HCT116 (cell line): ENCODE measurements around the gene TBX20. TPM values are rescaled to one million over a fixed set of nuclear protein-coding genes. Genes with fewer than 3 reads are reported as not detected.

Experiments used
- ATAC-seq: fragments of 200-7000 bp; cut with Tn5 transposase; 2 replicates; pipeline ENCODE4 v1.9.1; 2020; ENCODE audit warnings: mild to moderate bottlenecking, moderate library complexity
- BruUV-seq: library from RNA; stranded (reverse); fragments of 400-500 nt; replicated peaks from 2 replicates; lab custom pipeline; 2021; lab: Mats Ljungman, UMichigan
- CTCF ChIA-PET: fragments of 300-600 bp; sonication (Branson Sonifier 250); formaldehyde crosslinking; loops from one replicate; lab custom pipeline; 2021; ENCODE audit warnings: antibody characterized with exemption; lab: Charles Lee
- POLR2A ChIA-PET: fragments of 300-600, 350-600 bp; sonication (Branson Sonifier 250); formaldehyde crosslinking; loops from one replicate; lab custom pipeline; 2021; ENCODE audit warnings: antibody characterized with exemption; lab: Charles Lee
- RAD21 ChIA-PET, 2 experiments: fragments of 300-600 bp; sonication (Branson Sonifier 250); formaldehyde crosslinking; loops; one replicate each; lab custom pipeline; 2023; ENCODE audit warnings: low total read pairs in 2 of 2; ENCODE audit not compliant: uncharacterized antibody in 2 of 2, unreplicated experiment in 2 of 2, low non-redundant PET in 1 of 2; lab: Charles Lee
- DNase-seq: peaks from one replicate; pipeline ENCODE4 v3.0.0-alpha.2; 2010; ENCODE audit warnings: low read depth, low spot score
- H2AFZ ChIP-seq: fragments of 200-600 bp; shearing (Covaris generic), sonication (generic); 2 replicates; pipeline ENCODE4 v1.6.1; 2017; ENCODE audit warnings: low read depth, mixed run types, mixed read lengths, antibody characterized with exemption, low read length; ENCODE audit not compliant: poor library complexity, severe bottlenecking
- H3K27ac ChIP-seq: 2 replicates; pipeline ENCODE4 v1.5.1; 2012; ENCODE audit warnings: low read depth, low read length
- H3K27me3 ChIP-seq: fragments of 200-600 bp; sonication (generic); 2 replicates; pipeline ENCODE4 v1.6.1; 2016; ENCODE audit warnings: mixed run types, low read length, mixed read lengths; ENCODE audit not compliant: insufficient read depth
- H3K36me3 ChIP-seq, 2 experiments: fragments of 200-500 bp in 1 of 2; fragments of 200-600 bp in 1 of 2; sonication (Bioruptor generic) in 1 of 2; sonication (generic) in 1 of 2; 2 replicates each; pipeline versions ENCODE4 v1.5.1 to v1.6.1; 2014 to 2016; ENCODE audit warnings: low read length in 2 of 2, inconsistent platforms in 1 of 2, mixed read lengths in 1 of 2, mixed run types in 1 of 2; ENCODE audit not compliant: insufficient read depth in 2 of 2, control insufficient read depth in 1 of 2
- H3K4me1 ChIP-seq, 2 experiments: fragments of 200-600 bp in 1 of 2; sonication (generic) in 1 of 2; 2 replicates each; pipeline versions ENCODE4 v1.5.1 to v1.6.1; 2012 to 2017; ENCODE audit warnings: low read length in 2 of 2, inconsistent platforms in 1 of 2, mild to moderate bottlenecking in 1 of 2, mixed read lengths in 1 of 2, mixed run types in 1 of 2, moderate library complexity in 1 of 2; ENCODE audit not compliant: insufficient read depth in 2 of 2, control insufficient read depth in 1 of 2
- H3K4me2 ChIP-seq: fragments of 200-600 bp; sonication (generic); 2 replicates; pipeline ENCODE4 v1.6.1; 2017; ENCODE audit warnings: mixed run types, low read length, mixed read lengths
- H3K4me3 ChIP-seq, 2 experiments: fragments of 200-600 bp in 1 of 2; sonication (generic) in 1 of 2; replicated peaks in 1 of 2; 2 replicates each; pipeline ENCODE4 v1.5.1; 2011 to 2016; ENCODE audit warnings: low read length in 2 of 2, control low read depth in 1 of 2, low read depth in 1 of 2, mild to moderate bottlenecking in 1 of 2, mixed read lengths in 1 of 2, mixed run types in 1 of 2
- H3K79me2 ChIP-seq: fragments of 200-600 bp; sonication (generic); 2 replicates; pipeline ENCODE4 v1.6.1; 2017; ENCODE audit warnings: mild to moderate bottlenecking, mixed run types, low read length, moderate library complexity, mixed read lengths; ENCODE audit not compliant: insufficient read depth
- H3K9ac ChIP-seq: fragments of 200-600 bp; sonication (generic); 2 replicates; pipeline ENCODE4 v1.6.1; 2016; ENCODE audit warnings: low read length, mixed read lengths
- H3K9me2 ChIP-seq: fragments of 200-600 bp; sonication (generic), shearing (Covaris generic); 2 replicates; pipeline ENCODE4 v1.6.1; 2017; ENCODE audit warnings: mixed run types, mild to moderate bottlenecking, moderate library complexity; ENCODE audit not compliant: insufficient read depth
- H3K9me3 ChIP-seq, 2 experiments: fragments of 200-500 bp in 1 of 2; fragments of 200-600 bp in 1 of 2; sonication (Bioruptor generic) in 1 of 2; sonication (generic) in 1 of 2; 2 replicates each; pipeline ENCODE4 v1.6.1; 2014 to 2017; ENCODE audit warnings: low read length in 2 of 2, mixed read lengths in 2 of 2, inconsistent platforms in 1 of 2, low read depth in 1 of 2, mild to moderate bottlenecking in 1 of 2, mixed run types in 1 of 2, moderate library complexity in 1 of 2; ENCODE audit not compliant: control insufficient read depth in 1 of 2, insufficient read depth in 1 of 2
- H4K20me1 ChIP-seq: fragments of 200-600 bp; sonication (generic), shearing (Covaris generic); 2 replicates; pipeline ENCODE4 v1.6.1; 2017; ENCODE audit warnings: mixed run types, mild to moderate bottlenecking, moderate library complexity; ENCODE audit not compliant: insufficient read depth
- CBX3 ChIP-seq: IDR thresholded peaks from 2 replicates; pipeline ENCODE4 v1.6.1; 2012; ENCODE audit warnings: low read depth
- CEBPB ChIP-seq: IDR thresholded peaks from 2 replicates; pipeline ENCODE4 v1.6.1; 2012; ENCODE audit warnings: low read depth
- EGR1 ChIP-seq: IDR thresholded peaks from 2 replicates; pipeline ENCODE4 v1.6.1; 2012; ENCODE audit warnings: low read depth
- ELF1 ChIP-seq: IDR thresholded peaks from 2 replicates; pipeline ENCODE4 v1.6.1; 2012; ENCODE audit warnings: low read depth, borderline replicate concordance
- EZH2 ChIP-seq: fragments of 200-600 bp; sonication (generic); IDR thresholded peaks from 2 replicates; pipeline ENCODE4 v1.6.1; 2017; ENCODE audit warnings: antibody characterized with exemption, mixed run types
- EZH2phosphoT487 ChIP-seq: fragments of 200-600 bp; IDR thresholded peaks from 2 replicates; pipeline ENCODE4 v1.6.1; 2018; ENCODE audit warnings: antibody characterized with exemption, borderline replicate concordance
- FOSL1 ChIP-seq: IDR thresholded peaks from 2 replicates; pipeline ENCODE4 v1.6.1; 2012; ENCODE audit warnings: low read depth
- JUND ChIP-seq: IDR thresholded peaks from 2 replicates; pipeline ENCODE4 v1.6.1; 2012
- POLR2A ChIP-seq: IDR thresholded peaks from 2 replicates; pipeline ENCODE4 v1.7.0; 2011; ENCODE audit warnings: borderline replicate concordance; ENCODE audit not compliant: insufficient read depth, insufficient read length; ENCODE audit errors: extremely low read depth
- POLR2AphosphoS5 ChIP-seq: IDR thresholded peaks from 2 replicates; pipeline ENCODE4 v1.6.1; 2011; ENCODE audit warnings: mild to moderate bottlenecking, low read depth, low read length, moderate library complexity
- RAD21 ChIP-seq: IDR thresholded peaks from 2 replicates; pipeline ENCODE4 v1.6.1; 2012; ENCODE audit warnings: low read depth, mild to moderate bottlenecking
- SIN3A ChIP-seq: IDR thresholded peaks from 2 replicates; pipeline ENCODE4 v1.6.1; 2012; ENCODE audit warnings: low read depth
- SP1 ChIP-seq: IDR thresholded peaks from 2 replicates; pipeline ENCODE4 v1.6.1; 2012; ENCODE audit warnings: low read depth
- TCF7L2 ChIP-seq: IDR thresholded peaks from 2 replicates; pipeline ENCODE4 v1.7.0; 2011; ENCODE audit warnings: borderline replicate concordance, inconsistent platforms; ENCODE audit not compliant: insufficient read depth, insufficient read length; ENCODE audit errors: extremely low read depth
- YY1 ChIP-seq: IDR thresholded peaks from 2 replicates; pipeline ENCODE4 v1.6.1; 2011; ENCODE audit warnings: low read length, low read depth, moderate library complexity, mild to moderate bottlenecking; ENCODE audit not compliant: insufficient replicate concordance; ENCODE audit errors: extremely low read depth
- ZFX ChIP-seq: fragments of 450-650 bp; IDR thresholded peaks from 2 replicates; pipeline ENCODE4 v1.6.1; 2017
- ZNF274 ChIP-seq: fragments of 200-500 bp; sonication (Bioruptor generic); IDR thresholded peaks from 2 replicates; pipeline ENCODE4 v1.6.1; 2014; ENCODE audit warnings: mild to moderate bottlenecking, low read depth, low read length, inconsistent platforms
- intact Hi-C: fragments of 100-400 bp; cut with micrococcal nuclease; formaldehyde crosslinking; loops from 2 replicates; pipeline ENCODE4 v1.10.0; 2022
- total RNA-seq: library from RNA; stranded (reverse); gene quantifications from one replicate; pipeline ENCODE4 v1.2.1, GENCODE V29; 2021; ENCODE audit not compliant: unreplicated experiment
- TF ChIP-seq, protein P1 (sequence below): IDR thresholded peaks from 2 replicates; pipeline ENCODE4 v1.6.1; 2012; ENCODE audit warnings: low read depth
- TF ChIP-seq, protein P2 (sequence below): IDR thresholded peaks from 2 replicates; pipeline ENCODE4 v1.6.1; 2012
- TF ChIP-seq, protein P3 (sequence below), 3 experiments: fragments of 200-600 bp in 1 of 3; sonication (generic) in 1 of 3; IDR thresholded peaks in 2 of 3; conservative IDR thresholded peaks in 1 of 3; 2 replicates each; pipeline ENCODE4 v1.5.1; 2012 to 2017; ENCODE audit warnings: low read depth in 2 of 3, low read length in 2 of 3, antibody characterized with exemption in 1 of 3, borderline replicate concordance in 1 of 3, control low read depth in 1 of 3, mild to moderate bottlenecking in 1 of 3, mixed read lengths in 1 of 3, mixed run types in 1 of 3, moderate library complexity in 1 of 3; ENCODE audit not compliant: insufficient read depth in 1 of 3

Gene TBX20
- total RNA-seq, 1 experiment from 2014 or later, result not detected

DNA sequence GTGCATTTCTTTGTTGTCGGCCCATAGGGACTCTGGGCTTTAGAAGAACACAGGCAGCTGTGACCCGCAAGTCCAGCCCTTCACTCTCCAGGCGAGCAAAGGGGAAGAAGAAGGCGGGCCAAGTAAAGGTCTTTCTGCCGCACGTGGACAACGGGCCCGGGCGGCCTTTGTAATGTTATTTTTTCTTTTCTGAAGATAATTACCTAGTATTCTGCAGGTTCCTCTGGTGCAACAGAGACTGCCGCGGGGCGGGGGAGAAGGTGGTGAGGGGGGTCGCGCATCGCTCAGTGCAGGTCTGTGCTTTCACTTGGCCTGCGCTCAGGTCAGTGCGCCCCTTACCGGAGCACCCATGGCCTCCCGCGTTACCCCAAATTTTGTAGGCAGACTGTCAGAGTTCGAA, 7.1 kb upstream of the TBX20 start:
- H3K9ac ChIP-seq, result no peak overlapping the region
- H2AFZ ChIP-seq, result no peak overlapping the region
- no TSS peak for BruUV-seq
- H3K27me3 ChIP-seq, result no peaks in the 10 kb centered on the region
- intact Hi-C loops, result no loop called here
- no peaks in the 10 kb centered on the region for H3K36me3 ChIP-seq
- ChIA-PET POLR2A (no interaction called here), CTCF (no interaction called here), RAD21 (no interaction called here)
- H4K20me1 ChIP-seq, result no peaks in the 10 kb centered on the region
- H3K27ac ChIP-seq, result no peak overlapping the region
- no peaks in the 10 kb centered on the region for H3K9me2 ChIP-seq
- no peak for TF ChIP-seq FOSL1
- no peak for TF ChIP-seq RAD21
- TF ChIP-seq EGR1, result no peak
- TF ChIP-seq EZH2phosphoT487, result no peak
- TF ChIP-seq JUND, result no peak
- TF ChIP-seq, protein P1, sequence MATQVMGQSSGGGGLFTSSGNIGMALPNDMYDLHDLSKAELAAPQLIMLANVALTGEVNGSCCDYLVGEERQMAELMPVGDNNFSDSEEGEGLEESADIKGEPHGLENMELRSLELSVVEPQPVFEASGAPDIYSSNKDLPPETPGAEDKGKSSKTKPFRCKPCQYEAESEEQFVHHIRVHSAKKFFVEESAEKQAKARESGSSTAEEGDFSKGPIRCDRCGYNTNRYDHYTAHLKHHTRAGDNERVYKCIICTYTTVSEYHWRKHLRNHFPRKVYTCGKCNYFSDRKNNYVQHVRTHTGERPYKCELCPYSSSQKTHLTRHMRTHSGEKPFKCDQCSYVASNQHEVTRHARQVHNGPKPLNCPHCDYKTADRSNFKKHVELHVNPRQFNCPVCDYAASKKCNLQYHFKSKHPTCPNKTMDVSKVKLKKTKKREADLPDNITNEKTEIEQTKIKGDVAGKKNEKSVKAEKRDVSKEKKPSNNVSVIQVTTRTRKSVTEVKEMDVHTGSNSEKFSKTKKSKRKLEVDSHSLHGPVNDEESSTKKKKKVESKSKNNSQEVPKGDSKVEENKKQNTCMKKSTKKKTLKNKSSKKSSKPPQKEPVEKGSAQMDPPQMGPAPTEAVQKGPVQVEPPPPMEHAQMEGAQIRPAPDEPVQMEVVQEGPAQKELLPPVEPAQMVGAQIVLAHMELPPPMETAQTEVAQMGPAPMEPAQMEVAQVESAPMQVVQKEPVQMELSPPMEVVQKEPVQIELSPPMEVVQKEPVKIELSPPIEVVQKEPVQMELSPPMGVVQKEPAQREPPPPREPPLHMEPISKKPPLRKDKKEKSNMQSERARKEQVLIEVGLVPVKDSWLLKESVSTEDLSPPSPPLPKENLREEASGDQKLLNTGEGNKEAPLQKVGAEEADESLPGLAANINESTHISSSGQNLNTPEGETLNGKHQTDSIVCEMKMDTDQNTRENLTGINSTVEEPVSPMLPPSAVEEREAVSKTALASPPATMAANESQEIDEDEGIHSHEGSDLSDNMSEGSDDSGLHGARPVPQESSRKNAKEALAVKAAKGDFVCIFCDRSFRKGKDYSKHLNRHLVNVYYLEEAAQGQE, result no peak
- TF ChIP-seq POLR2A, result no peak
- no peak for TF ChIP-seq CEBPB
- TF ChIP-seq, protein P2, sequence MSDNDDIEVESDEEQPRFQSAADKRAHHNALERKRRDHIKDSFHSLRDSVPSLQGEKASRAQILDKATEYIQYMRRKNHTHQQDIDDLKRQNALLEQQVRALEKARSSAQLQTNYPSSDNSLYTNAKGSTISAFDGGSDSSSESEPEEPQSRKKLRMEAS, result no peak
- no peak for TF ChIP-seq POLR2AphosphoS5
- TF ChIP-seq ZFX, result no peak
- no peak for TF ChIP-seq SIN3A
- no peak for TF ChIP-seq EZH2
- TF ChIP-seq SP1, result no peak
- no peak for TF ChIP-seq TCF7L2
- no peak for TF ChIP-seq ZNF274
- TF ChIP-seq ELF1, result no peak
- TF ChIP-seq, protein P3, sequence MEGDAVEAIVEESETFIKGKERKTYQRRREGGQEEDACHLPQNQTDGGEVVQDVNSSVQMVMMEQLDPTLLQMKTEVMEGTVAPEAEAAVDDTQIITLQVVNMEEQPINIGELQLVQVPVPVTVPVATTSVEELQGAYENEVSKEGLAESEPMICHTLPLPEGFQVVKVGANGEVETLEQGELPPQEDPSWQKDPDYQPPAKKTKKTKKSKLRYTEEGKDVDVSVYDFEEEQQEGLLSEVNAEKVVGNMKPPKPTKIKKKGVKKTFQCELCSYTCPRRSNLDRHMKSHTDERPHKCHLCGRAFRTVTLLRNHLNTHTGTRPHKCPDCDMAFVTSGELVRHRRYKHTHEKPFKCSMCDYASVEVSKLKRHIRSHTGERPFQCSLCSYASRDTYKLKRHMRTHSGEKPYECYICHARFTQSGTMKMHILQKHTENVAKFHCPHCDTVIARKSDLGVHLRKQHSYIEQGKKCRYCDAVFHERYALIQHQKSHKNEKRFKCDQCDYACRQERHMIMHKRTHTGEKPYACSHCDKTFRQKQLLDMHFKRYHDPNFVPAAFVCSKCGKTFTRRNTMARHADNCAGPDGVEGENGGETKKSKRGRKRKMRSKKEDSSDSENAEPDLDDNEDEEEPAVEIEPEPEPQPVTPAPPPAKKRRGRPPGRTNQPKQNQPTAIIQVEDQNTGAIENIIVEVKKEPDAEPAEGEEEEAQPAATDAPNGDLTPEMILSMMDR (IDR thresholded peaks at IDR 0.05 in 2 of 3, conservative IDR thresholded peaks at IDR 0.05 in 1 of 3; ENCODE audit: borderline replicate concordance in 1 of 3, insufficient read depth in 1 of 3, low read depth in 2 of 3, low read length in 2 of 3), result no peak
- no peak for TF ChIP-seq CBX3
- no peak for TF ChIP-seq YY1
- H3K4me1 ChIP-seq, result no peaks in the 10 kb centered on the region
- H3K9me3 ChIP-seq, result no peaks in the 10 kb centered on the region
- DNase-seq, result no peak
- no peaks in the 10 kb centered on the region for H3K79me2 ChIP-seq
- no peak for ATAC-seq
- no peak overlapping the region for H3K4me2 ChIP-seq
- no peak overlapping the region for H3K4me3 ChIP-seq
